HTERT RPE-1 (cell line): ENCODE data around the gene LYZL4.

Experiments used
- in situ Hi-C: fragments of 300-500 bp; cut with MboI; formaldehyde crosslinking; loops from 4 replicates; pipeline ENCODE4 v1.14.3; 2020; ENCODE audit warnings: low sequenced_read_pairs

The LYZL4 gene

DNA sequence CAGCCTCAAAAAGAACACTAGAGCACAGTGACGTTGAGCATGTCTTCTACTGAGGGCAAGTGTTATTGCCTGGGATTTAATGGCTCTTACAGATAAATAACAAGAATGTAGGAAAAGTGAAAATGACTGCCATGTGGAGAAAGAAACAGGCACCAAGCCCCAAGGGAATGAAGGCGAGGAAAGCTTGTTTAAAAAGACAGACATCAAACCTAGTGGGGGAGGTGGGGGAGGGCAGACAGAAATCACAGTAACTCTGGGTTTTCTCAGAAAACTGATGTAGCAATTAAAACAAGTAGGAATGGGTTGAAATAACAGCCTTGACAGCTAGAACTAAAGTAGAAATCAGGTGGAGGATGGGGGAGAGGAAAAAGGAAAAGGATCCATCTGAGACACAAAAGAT is 18.4 kb upstream of the LYZL4 start:
- in situ Hi-C loops: no loop called here

DNA sequence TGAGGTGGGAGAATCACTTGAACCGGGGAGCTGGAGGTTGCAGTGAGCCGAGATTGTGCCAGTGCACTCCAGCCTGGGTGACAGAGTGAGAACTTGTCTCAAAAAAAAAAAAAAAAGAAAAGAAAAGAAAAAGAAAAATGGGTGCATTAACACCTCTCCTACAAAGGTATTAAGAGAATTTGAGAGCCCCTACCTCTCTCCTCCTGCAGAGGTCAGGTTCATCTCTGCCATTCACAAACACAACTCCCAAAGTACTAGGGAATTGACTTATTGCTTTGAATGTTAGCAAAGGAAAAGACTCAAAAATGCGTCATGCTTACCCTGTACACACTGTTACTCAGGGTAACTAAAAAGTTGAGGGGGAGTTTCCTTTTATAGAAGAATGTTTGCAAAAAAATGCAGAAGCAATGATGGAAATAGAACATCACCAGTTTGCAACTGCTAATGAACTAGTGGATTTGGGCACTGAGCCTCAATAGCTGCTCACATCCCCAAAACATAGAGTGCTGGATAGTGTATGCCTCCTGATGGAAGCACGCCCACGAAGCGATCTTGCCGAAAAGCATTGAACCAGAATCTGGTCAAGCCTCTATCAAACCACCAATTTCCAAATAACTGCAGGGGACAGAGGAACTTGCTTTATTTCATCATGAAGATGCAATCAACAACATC is 15.5 kb upstream of the LYZL4 start:
- in situ Hi-C loops: no loop called here

DNA sequence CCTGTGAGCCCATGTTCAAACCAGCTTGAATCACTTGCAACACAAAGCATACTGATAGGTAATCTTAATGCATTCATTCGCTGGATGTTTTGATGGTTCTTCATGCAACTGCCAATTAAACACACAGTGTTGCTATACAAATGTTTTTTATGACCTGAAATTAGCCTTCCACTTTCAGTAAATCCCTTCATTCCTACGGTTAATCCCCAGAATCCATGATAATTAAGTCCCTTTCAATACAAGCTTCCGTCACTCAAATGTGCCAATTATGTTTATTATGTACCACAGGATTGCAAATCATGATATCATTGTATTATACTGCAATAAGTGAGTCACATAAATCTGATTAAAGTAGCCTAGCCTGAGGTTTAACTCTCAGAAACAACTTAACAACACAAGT is 14.5 kb upstream of the LYZL4 start:
- in situ Hi-C loops: no loop called here

DNA sequence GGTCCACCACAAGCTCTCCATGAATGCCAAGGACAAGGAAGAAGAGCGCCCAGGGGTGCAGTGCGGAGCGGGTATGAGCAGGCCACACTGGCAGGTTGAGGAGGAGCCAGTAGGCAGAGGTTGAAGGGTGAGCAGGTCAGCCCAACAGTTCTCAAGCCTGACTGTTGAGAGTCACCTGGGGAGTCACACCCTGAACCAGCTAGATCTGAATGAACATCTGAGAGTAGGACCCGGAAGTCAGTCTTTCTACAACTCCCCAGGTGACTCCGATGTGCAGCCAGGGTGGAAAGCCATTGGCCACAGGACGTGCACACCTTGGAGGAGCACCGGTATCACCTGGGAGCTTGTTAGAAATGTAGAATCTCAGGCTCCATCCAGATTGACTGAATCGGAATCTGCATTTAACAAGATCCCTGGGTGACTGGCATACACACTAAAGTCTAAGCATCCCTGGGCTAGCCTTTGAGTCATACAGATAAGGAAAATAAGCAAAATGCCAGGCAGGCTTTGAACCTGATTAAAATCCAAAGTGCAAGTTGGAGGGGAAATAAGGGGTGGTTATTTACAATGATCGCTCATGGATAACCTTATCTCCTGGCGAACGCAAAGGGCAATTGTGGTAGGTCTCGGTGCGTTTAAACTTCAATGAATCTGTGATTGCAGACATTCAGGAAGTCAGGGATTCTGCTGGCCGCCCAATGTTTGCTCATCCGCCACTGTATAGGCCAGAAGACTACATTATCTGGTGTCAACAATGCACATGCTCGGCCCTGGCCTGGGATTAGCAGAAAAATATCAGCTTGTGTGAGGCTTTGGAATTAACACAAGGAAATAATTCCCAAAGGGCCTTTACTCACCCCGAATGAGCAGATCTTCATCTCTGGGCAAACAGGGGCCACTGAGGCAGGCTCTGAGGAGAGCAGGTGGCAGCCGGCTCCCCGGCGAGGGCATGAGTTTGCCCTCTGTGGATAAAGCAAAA is 11.7 kb upstream of the LYZL4 start:
- in situ Hi-C loops: no loop called here

DNA sequence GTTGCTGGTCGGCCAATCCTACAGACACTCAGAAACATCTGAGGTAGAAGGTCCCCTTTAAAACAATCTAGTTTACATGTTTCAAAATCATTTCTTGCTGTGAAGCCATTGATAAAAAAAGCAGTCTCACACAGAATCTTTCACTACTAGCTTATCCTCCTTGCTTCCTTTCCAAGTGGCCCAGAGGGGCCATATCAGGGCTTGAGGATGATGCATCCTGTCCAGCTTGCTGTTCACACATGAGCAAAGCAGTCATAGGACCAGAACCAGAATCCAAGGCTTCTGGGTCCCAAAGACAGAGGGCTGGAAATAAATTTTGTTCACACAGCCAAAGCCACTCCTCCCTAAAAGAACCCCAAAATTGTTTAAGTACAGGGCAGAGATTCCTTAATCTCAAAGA is 9.2 kb upstream of the LYZL4 start:
- in situ Hi-C loops: no loop called here

DNA sequence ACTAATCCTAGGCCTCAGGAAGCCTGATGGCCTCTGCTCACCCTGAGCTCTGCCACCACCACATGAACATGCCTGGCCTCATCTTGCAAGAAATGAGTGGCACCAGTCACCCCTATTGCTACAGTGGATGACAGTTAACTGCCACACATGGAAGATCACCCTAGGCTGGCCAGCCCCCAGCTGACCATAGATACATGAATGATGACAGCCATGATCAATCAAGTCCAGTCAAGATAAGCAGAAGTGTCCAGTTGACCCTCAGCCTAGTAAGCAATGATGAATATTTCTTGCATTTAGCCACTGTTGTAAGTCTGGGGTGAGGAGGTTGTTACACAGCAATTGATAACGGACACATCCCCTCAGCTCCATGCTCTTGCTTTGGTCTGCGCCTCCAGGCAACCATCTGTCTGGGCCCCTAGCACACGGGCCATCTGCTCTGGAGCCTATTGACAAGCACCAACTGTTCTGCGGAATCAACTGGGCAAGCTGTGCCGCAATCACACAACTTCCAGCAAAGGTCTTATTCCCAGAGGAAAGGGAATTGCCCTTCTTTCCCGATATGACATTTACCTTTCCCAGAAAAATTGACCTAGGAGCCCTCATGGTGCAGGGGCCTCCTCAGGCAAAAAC is 2.2 kb upstream of the LYZL4 start:
- in situ Hi-C loops: no loop called here

DNA sequence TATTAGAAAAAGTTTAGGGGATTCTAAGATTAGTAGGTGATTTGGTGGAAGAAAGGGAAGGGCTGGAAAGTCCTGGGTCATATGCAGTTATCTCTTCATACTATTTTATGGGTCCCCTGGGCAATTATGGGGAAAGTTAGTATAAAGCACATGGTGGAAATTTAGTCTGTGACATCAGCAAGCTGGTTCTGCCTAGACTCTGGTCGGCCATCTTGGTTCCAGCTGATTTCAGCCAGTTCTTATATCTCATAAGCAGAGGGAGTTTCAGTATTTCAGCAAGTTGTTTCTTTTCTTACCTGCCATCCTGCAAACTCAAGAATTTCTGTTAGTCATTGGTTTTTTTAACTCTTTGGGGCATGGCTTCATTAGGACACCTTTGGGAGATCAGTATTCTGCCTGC is 1.0 kb upstream of the LYZL4 start:
- in situ Hi-C loops: no loop called here

DNA sequence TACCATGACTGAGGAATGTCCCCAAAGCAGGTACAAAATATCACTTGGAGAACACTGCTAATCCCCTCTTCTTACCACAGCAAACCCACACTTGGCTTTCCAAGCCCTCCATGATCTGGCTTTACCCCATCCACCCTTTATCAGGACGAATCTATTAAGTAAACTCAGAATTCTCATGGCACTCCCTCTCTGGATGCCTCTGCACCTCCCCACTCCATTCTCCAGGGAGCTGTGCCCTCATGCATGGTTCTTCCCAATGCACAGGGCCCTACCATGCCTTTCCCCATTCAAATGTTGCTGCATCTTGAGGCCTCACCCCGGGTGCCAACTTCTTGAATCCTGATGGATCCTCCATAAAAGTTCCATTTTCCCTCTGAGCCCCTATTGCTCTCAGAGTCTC is 2.3 kb downstream of the LYZL4 start:
- in situ Hi-C loops: no loop called here

DNA sequence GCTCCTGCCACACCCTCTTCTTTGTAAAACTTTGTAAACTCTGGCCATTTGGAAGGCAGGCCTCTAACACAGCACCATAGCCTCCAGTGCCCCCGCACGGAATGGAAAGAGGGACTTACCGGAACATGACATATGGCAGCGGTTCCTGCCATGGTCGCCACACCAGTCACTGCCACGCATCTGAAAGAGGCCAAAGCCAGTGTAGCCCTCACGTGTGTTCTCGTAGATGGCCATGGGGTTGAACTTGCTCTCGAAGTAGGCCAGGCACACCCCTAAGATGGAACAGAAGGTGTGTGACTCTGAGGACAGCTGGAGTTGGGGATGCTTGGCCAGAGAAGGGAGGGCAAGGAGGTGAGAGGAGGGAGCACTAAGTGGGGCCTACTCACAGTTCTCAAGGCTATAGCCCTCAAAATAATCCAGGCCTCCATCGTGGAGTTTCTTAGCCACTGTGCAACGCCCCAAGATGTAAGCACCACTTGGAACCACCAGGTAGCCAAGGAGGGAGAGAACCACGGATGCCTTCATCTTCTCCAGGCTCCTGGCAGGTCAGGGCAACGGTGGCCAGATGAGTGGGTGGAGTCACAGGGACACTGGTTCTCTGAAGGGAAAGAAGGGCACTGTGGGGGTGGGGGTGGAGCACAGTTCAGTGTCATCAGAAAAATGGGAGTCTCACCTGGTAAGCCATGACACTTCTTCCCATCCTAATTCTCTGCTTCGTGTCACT is 3.5 kb downstream of the LYZL4 start:
- in situ Hi-C loops: no loop called here

DNA sequence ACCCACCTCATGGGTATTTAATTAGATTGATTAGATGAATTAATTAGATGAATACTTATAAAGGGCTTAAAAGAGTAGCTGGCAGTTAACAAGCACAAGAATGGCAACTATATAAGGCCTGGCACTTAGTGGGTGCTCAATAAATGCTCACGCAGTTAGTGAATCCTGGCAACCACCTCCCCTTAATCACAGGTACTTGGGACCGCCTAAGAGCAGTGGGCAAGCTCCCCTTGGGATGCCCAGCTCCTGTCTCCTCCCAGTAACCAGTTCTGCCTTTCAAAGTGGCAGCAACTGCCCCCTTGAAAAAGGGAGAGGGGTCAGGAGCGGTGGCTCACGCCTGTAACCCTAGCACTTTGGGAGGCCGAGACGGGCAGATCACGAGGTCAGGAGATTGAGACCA is 4.6 kb downstream of the LYZL4 start:
- in situ Hi-C loops: no loop called here

DNA sequence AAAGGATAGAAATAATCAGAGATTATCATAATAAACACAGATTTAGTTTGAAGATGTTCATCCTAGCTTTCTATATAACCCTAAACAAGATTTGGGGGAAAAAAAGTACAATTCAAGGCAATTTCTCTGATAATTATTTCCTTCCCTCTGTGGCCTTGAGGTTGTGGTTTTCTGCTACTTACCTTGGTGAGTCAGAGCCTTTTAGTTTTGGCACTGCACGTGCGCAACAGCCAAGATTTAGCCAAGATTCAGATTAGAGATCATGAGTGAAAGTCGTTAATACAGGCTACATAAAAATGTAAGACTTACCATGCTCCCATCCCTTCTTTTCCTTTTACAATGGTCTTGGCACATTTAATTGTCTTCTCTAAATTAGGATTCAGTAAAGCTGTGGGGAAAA is 6.7 kb downstream of the LYZL4 start:
- in situ Hi-C loops: no loop called here

DNA sequence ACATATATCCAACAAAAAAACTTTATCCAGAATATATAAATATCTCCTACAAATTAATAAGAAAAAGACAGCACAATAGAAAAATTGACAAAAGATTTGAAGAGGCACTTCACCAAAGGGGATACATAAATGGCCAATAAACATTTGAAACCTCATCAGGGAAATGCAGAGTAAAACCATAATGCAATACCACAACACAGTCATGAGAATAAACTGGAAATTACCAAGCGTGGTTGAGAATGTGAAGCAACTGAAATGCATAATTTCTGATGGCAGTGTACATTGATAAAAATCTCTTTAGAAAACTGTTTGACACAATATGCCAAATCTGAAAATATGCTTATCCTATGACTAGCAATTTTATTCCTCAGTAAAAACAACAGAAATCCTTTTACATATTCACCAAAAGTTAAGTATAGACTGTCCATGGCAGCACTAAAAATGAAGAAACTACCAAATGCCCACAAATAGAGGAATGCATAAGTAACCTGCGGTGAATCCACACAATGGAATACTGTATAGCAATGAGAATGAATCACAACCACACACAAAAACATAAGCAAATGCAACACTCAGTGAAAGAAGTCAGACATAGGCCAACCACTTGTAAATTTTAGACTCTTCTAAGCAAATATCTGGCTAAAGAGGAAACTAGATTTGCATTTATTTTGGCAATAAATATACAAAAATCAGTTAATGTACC is 7.9 kb downstream of the LYZL4 start:
- in situ Hi-C loops: no loop called here

DNA sequence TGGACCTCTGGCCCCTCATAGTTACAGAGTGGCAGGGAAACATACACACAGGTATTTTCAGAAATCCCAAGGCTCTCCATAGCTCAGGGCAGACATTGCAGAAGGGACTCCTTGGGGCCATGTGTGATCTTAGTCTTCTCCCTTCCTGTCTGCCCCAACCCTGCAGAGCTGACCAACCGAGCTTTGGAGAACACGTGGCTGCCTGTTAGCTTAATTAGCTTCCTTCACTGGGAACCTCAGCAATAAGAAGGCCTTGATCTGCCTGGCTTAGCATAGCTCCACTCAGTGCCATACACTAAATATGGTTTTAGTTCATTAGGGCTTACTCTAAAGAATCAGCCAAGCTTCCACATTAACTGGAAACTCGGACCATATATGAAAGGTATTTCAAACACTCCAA is 12.3 kb downstream of the LYZL4 start:
- in situ Hi-C loops: no loop called here

DNA sequence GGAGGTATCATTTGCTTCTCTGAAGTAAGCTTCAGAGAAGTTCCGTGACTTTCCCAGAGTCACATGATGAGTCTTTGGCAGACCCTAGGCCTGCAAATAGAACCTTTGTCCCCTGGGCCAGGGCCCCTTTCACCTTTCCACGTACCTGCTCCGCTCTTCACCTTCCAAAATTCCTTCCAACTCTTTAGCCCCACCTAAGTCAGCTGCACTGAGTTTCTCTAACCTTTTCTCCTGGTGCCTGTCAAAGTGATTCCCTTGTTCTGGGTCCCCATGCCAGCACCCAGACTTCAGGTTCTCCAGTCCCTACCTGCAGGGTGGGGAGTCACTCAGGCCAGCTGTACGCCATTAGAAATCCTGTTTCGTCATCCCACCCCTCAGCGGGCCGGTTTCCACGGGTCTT is 12.8 kb downstream of the LYZL4 start:
- in situ Hi-C loops: no loop called here

DNA sequence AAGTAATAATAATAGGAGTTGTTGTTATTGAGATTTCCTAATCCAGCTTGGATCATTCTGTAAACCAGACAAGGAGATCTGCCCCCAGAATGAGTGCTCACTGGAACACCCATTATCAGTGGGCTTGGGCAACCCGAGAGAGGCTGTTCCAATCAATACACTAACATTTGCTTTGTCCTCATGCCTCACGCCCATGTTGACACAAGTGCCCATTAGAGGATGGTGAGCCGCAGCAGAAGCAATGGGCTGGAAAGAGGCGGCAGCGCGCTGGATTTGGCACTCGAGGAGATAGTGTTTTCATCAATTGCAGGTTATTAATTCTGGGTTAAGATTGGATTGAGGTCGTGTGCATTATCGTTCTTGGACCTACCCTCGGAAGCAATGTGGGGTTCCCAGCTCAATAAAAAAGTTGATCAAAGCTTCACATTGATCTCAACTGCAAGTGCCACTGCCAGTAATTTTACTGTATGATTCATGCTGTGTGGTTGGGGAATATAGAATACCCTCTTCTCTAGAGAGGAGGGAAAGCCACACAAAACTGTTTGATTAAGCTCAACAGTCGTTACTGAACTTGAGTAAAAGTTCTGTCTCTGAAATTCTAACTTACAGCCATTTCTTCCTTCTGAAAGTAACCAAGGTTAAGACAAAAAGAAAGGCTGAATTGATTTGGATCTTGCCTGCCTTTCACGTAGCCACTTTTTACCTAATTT is 15.7 kb downstream of the LYZL4 start:
- in situ Hi-C loops: no loop called here

DNA sequence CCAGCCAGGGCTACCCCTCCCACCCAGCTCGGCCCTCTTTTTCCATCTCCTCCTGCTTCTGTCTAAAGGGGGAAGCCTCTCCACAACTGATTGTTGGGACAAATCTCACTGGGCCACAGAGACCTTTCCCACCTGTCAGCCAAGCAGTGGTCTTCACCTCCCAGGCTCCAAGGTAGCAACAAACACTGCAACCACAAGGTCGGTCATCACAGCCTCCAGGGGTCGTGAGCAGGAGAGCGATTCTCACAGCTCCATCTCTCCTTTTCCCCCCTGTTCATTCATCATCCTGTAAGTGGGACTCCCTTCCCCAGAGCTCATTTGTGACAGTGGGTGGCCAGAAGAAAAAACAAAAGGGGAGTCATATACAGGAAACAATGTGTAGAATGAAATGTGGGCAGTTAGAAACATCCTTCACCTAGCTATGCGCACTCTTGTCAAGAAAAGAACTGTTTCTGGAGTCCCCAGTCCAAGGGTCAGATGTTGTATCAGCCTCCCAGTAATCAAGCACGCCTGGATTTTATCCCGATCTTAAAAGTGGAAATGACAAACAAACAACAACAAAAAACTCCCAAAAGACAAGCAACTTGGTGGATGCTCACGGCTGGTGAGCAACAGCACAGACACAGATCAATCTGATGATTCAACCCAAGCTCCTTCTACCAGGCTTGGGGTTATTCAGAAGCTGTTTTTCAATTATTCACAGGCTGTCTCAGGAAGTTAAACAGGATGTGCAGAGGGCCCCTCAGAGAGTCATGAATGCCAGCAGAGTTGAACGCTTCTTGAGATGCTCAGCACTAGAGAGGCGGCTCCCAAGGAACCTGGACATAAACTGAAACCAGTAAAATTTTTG is 22.4 kb downstream of the LYZL4 start:
- in situ Hi-C loops: no loop called here

DNA sequence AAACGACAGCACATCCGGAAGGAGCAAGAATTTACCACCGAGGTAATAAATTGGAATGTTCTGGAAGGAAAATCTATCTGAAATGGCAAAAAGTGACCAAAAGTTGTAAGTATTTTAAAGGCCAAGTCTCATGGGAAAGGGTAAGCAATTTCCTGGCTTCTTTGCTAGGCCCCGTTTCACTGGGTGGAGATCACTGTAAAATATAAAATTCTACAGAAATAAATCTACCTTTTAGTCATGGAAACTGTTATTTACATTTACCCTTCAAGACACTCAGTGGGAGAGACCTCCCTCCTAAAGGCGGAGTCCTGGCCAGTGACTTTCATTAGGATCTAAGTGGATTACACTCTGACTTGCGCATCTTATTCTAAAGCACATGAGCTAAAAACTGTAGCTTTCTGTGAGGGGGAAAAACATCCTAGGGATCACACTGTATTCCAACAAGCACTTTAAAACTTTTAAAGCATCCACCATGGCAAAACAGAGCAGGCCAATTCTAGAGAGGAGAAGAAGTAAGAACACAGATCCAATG is 28.8 kb downstream of the LYZL4 start:
- in situ Hi-C loops: no loop called here

DNA sequence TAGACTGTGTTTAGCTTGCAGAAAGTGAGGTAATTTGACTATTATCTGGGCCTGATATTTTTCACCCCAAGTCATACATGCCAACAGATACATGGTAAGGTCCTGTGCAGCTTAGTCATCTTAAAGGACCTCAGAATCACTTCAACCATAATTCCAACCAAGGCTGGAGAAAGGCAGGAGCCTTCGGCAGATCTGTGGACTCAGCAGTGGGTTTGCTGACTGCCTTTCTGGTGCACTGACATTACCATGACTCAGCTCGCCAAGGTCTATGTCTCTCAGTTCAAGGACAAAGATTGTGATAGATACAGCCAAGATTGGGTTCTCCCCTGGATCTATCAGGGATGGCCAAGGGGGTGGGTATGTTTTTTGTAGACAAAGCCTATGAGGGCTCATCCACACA is 32.7 kb downstream of the LYZL4 start:
- in situ Hi-C loops: no loop called here

DNA sequence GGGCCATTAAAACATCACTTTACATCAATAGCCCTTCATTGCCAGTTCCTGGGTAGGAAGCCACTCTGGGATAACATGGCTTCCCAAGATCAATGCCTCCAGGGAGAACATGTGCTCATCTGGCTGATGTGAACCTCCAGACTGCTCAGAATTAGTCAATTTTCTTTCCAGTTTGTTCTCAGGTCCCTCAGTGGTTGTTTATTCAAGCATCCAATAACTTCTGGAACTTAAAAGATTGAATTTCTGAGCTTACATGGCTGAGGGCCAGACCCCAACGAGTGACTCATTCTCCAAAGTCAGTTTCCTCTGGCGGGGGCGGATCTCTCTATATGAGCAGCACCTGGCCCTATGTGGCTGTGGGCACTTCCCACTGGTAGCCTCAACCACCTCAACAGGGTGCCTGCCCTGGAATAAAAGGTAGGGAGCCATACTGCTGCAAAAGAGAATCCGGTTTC is 34.0 kb downstream of the LYZL4 start:
- in situ Hi-C loops: no loop called here
